Measurements from ENCODE around the gene DNAI4. TPM values are rescaled to one million over a fixed set of nuclear protein-coding genes. Genes with fewer than 3 reads are reported as not detected.

Gene DNAI4
- total RNA-seq, 6 donors from 2014 or later, result 7.3 to 32.5 (median 10.3) TPM

DNA sequence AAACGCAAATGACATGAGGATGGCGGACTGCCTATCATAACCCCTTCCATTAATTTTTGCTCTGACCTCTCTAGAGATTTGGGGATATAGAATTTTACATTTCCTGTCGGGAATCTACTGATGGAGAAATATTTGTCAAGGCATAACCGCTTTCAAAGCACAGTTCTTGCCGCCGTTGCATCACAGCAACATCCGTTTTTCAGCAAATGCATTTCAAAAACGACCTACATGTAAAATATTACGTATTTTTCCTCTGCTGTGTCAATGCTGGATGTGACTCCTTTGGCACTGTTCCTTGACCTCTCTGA lies 5.0 kb upstream of the DNAI4 start:
- no peak for ATAC-seq (ENCODE audit: low FRiP score in 2 of 2)
- WGBS, 2 donors, result 12% methylated on average over 9 of the region's 9 CpGs
- DNase-seq, result no peak
- H3K4me1 ChIP-seq, result peaks cover 44 to 51% (median 47%) of the 10 kb centered on the region in 4 donors
- no peaks in the 10 kb centered on the region for H3K27me3 ChIP-seq
- H3K36me3 ChIP-seq, result no peaks in the 10 kb centered on the region
- TF ChIP-seq EP300 (IDR thresholded peaks at IDR 0.05) (no peak), POLR2A (IDR thresholded peaks at IDR 0.05) (no peak), CTCF (IDR thresholded peaks at IDR 0.05) (no peak), POLR2AphosphoS5 (IDR thresholded peaks at IDR 0.05) (no peak)
- H3K9me3 ChIP-seq, result no peaks in the 10 kb centered on the region
- peak overlapping the region; percentile 96 to 99 (median 98) for H3K27ac ChIP-seq
- peak overlapping the region; percentile 64 to 89 (median 72) for H3K4me3 ChIP-seq

DNA sequence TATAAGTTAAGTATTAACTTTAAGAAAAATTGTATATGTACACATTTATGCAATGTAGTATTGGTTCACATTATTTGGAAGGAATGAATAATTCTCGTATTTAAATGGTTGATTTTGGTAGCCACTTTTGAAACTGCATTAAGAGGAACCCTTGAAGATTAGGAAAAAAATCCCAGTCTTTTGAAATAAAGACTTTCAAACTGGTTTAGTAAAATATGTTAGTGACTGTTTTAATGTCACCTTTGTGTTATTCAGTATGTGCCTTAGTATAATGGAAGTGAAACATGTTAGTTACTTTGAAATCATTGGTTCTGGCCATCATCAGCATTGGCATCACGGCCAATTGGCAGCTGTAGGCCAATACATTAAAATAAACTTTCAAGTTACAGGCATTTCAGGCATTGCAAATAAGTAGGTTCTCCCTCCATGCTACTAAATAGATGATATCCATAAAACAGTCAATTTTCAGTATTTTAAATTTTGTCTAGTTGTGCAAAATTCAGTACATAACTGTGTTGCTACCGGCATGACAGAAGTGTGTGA lies 4.6 kb upstream of the DNAI4 start:
- TF ChIP-seq POLR2AphosphoS5 (IDR thresholded peaks at IDR 0.05) (no peak), EP300 (IDR thresholded peaks at IDR 0.05) (no peak), POLR2A (IDR thresholded peaks at IDR 0.05) (no peak), CTCF (IDR thresholded peaks at IDR 0.05) (no peak)
- H3K27me3 ChIP-seq, result no peaks in the 10 kb centered on the region
- H3K4me1 ChIP-seq, result peaks cover 42 to 48% (median 44%) of the 10 kb centered on the region in 4 donors
- H3K4me3 ChIP-seq, result peak overlapping the region in 3 of 4 donors; percentile 64 to 89 (median 72)
- no peak for ATAC-seq (ENCODE audit: low FRiP score in 2 of 2)
- 51 to 55% methylated on average over 3 of the region's 3 CpGs for WGBS, 2 donors
- no peaks in the 10 kb centered on the region for H3K36me3 ChIP-seq
- DNase-seq, result no peak
- H3K9me3 ChIP-seq, result no peaks in the 10 kb centered on the region
- H3K27ac ChIP-seq, result peak overlapping the region; percentile 96 to 99 (median 98)

GRCh38 chr1:66927528-66927927 lies 2.9 kb upstream of the DNAI4 start:
- Histone ChIP-seq H3K36me3 (no peaks in the 10 kb centered on the region), H3K27me3 (no peaks in the 10 kb centered on the region), H3K4me3 (no peak overlapping the region), H3K9me3 (no peaks in the 10 kb centered on the region), H3K27ac (no peak overlapping the region), H3K4me1 (peaks cover 39 to 41% (median 40%) of the 10 kb centered on the region in 4 donors)
- ATAC-seq (ENCODE audit: low FRiP score in 2 of 2), result no peak
- DNase-seq, result no peak
- TF ChIP-seq POLR2A (IDR thresholded peaks at IDR 0.05) (no peak), CTCF (IDR thresholded peaks at IDR 0.05) (no peak), EP300 (IDR thresholded peaks at IDR 0.05) (no peak), POLR2AphosphoS5 (IDR thresholded peaks at IDR 0.05) (no peak)

GRCh38 chr1:66925944-66926343 lies 1.3 kb upstream of the DNAI4 start:
- TF ChIP-seq EP300 (IDR thresholded peaks at IDR 0.05), result no peak
- TF ChIP-seq POLR2AphosphoS5 (IDR thresholded peaks at IDR 0.05), result no peak
- TF ChIP-seq POLR2A (IDR thresholded peaks at IDR 0.05), result no peak
- TF ChIP-seq CTCF (IDR thresholded peaks at IDR 0.05), result no peak
- DNase-seq, result no peak

GRCh38 chr1:66925558-66925910 lies 878 bp upstream of the DNAI4 start:
- no peaks in the 10 kb centered on the region for H3K27me3 ChIP-seq
- H3K27ac ChIP-seq, result peak overlapping the region; percentile 89 to 96 (median 92)
- ATAC-seq (ENCODE audit: low FRiP score in 2 of 2) (no peak), DNase-seq (no peak)
- H3K9me3 ChIP-seq, result no peaks in the 10 kb centered on the region
- WGBS, 2 donors, result 7 to 8% methylated on average over 11 of the region's 11 CpGs
- peaks cover 25 to 27% (median 26%) of the 10 kb centered on the region in 4 donors for H3K4me1 ChIP-seq
- peak overlapping the region; percentile 65 to 88 (median 85) for H3K4me3 ChIP-seq
- H3K36me3 ChIP-seq, result no peaks in the 10 kb centered on the region
- TF ChIP-seq POLR2AphosphoS5 (IDR thresholded peaks at IDR 0.05) (no peak), EP300 (IDR thresholded peaks at IDR 0.05) (no peak), CTCF (IDR thresholded peaks at IDR 0.05) (peak in 1 of 6 experiments; percentile 5), POLR2A (IDR thresholded peaks at IDR 0.05) (peak in 1 of 4 donors; percentile 5)

More at GRCh38 chr1:66925944-66926343, 1.3 kb upstream of the DNAI4 start:
- no peaks in the 10 kb centered on the region for H3K36me3 ChIP-seq
- H3K4me1 ChIP-seq, result peaks cover 25 to 27% (median 26%) of the 10 kb centered on the region in 4 donors
- H3K4me3 ChIP-seq, result peak overlapping the region; percentile 65 to 88 (median 85)
- 46 to 47% methylated on average over 9 of the region's 9 CpGs for WGBS, 2 donors
- H3K9me3 ChIP-seq, result no peaks in the 10 kb centered on the region
- peak overlapping the region; percentile 89 to 96 (median 92) for H3K27ac ChIP-seq
- ATAC-seq (ENCODE audit: low FRiP score in 2 of 2), result no peak
- H3K27me3 ChIP-seq, result no peaks in the 10 kb centered on the region

Data from upper lobe of left lung (tissue), 6 donors.